ENCODE data around the gene DOK7.

Gene DOK7

GRCh38 chr4:3415471-3416141 lies 47.5 kb upstream of the DOK7 start:
- Histone ChIP-seq H2AFZ (ENCODE audit: low read depth, low read length) (no peak overlapping the region), H3K27ac (ENCODE audit: low read length) (no peak overlapping the region), H3K79me2 (ENCODE audit: insufficient read depth, low read length) (no peaks in the 10 kb centered on the region), H3K27me3 (ENCODE audit: insufficient read depth, low read length, poor library complexity) (no peaks in the 10 kb centered on the region), H3K4me3 (ENCODE audit: low read depth in 1 of 2, low read length in 2 of 2) (no peak overlapping the region), H3K9ac (ENCODE audit: low read depth, low read length) (no peak overlapping the region), H3K36me3 (ENCODE audit: insufficient read depth, low read length) (no peaks in the 10 kb centered on the region; the same call in 1 of the 2 replicates), H4K20me1 (ENCODE audit: insufficient read depth, low read length) (peaks cover 18% of the 10 kb centered on the region), H3K9me3 (ENCODE audit: insufficient read depth, low read length, severe bottlenecking) (no peaks in the 10 kb centered on the region), H3K4me2 (ENCODE audit: insufficient read depth, low read length) (no peak overlapping the region), H3K4me1 (ENCODE audit: insufficient read depth, low read length) (no peaks in the 10 kb centered on the region)
- no peak for DNase-seq
- ATAC-seq (ENCODE audit: insufficient read depth, low read depth): no peak
- no peak for TF ChIP-seq EZH2 (IDR thresholded peaks at IDR 0.05; ENCODE audit: borderline replicate concordance, low read depth, low read length, severe bottlenecking)
- no peak for TF ChIP-seq CTCF (IDR thresholded peaks at IDR 0.05; ENCODE audit: borderline replicate concordance, extremely low read depth, low read length, poor library complexity, severe bottlenecking)

- ATAC-seq (ENCODE audit: insufficient read depth, low read depth) (no peak), DNase-seq (no peak)
- Histone ChIP-seq H3K4me3 (ENCODE audit: low read depth in 1 of 2, low read length in 2 of 2) (no peak overlapping the region), H3K36me3 (ENCODE audit: insufficient read depth, low read length) (no peaks in the 10 kb centered on the region; the same call in 1 of the 2 replicates), H4K20me1 (ENCODE audit: insufficient read depth, low read length) (0 out of 2 replicates have a peak, but pooled peaks cover 12% of the 10 kb centered on the region), H3K4me1 (ENCODE audit: insufficient read depth, low read length) (no peaks in the 10 kb centered on the region), H3K27ac (ENCODE audit: low read length) (no peak overlapping the region), H3K9ac (ENCODE audit: low read depth, low read length) (no peak overlapping the region), H2AFZ (ENCODE audit: low read depth, low read length) (no peak overlapping the region), H3K27me3 (ENCODE audit: insufficient read depth, low read length, poor library complexity) (no peaks in the 10 kb centered on the region), H3K9me3 (ENCODE audit: insufficient read depth, low read length, severe bottlenecking) (no peaks in the 10 kb centered on the region), H3K4me2 (ENCODE audit: insufficient read depth, low read length) (no peak overlapping the region), H3K79me2 (ENCODE audit: insufficient read depth, low read length) (no peaks in the 10 kb centered on the region)
- TF ChIP-seq CTCF (IDR thresholded peaks at IDR 0.05; ENCODE audit: borderline replicate concordance, extremely low read depth, low read length, poor library complexity, severe bottlenecking) (no peak), EZH2 (IDR thresholded peaks at IDR 0.05; ENCODE audit: borderline replicate concordance, low read depth, low read length, severe bottlenecking) (no peak)
Measured at GRCh38 chr4:3416270-3416669, 46.8 kb upstream of the DOK7 start.

- no peaks in the 10 kb centered on the region for H3K27me3 ChIP-seq (ENCODE audit: insufficient read depth, low read length, poor library complexity)
- no peak overlapping the region for H3K4me3 ChIP-seq (ENCODE audit: low read depth in 1 of 2, low read length in 2 of 2)
- H3K4me2 ChIP-seq (ENCODE audit: insufficient read depth, low read length): no peak overlapping the region
- H2AFZ ChIP-seq (ENCODE audit: low read depth, low read length): no peak overlapping the region
- H3K9me3 ChIP-seq (ENCODE audit: insufficient read depth, low read length, severe bottlenecking): no peaks in the 10 kb centered on the region
- H3K36me3 ChIP-seq (ENCODE audit: insufficient read depth, low read length): no peaks in the 10 kb centered on the region; the same call in 1 of the 2 replicates
- DNase-seq (no peak), ATAC-seq (ENCODE audit: insufficient read depth, low read depth) (no peak)
- no peaks in the 10 kb centered on the region for H3K79me2 ChIP-seq (ENCODE audit: insufficient read depth, low read length)
- no peak overlapping the region for H3K27ac ChIP-seq (ENCODE audit: low read length)
- H3K4me1 ChIP-seq (ENCODE audit: insufficient read depth, low read length): no peaks in the 10 kb centered on the region
- TF ChIP-seq EZH2 (IDR thresholded peaks at IDR 0.05; ENCODE audit: borderline replicate concordance, low read depth, low read length, severe bottlenecking) (no peak), CTCF (IDR thresholded peaks at IDR 0.05; ENCODE audit: borderline replicate concordance, extremely low read depth, low read length, poor library complexity, severe bottlenecking) (no peak)
- H3K9ac ChIP-seq (ENCODE audit: low read depth, low read length): no peak overlapping the region
- H4K20me1 ChIP-seq (ENCODE audit: insufficient read depth, low read length): 0 out of 2 replicates have a peak, but pooled peaks cover 7% of the 10 kb centered on the region
Measured at GRCh38 chr4:3416821-3417221, 46.3 kb upstream of the DOK7 start.
